HG02970 (cell line): ENCODE measurements around the gene ZNF536.

Source experiments
- ATAC-seq: cut with Tn5 transposase; IDR thresholded peaks from one replicate; pipeline ENCODE4 v1.9.1; 2021; ENCODE audit warnings: mild to moderate bottlenecking, moderate library complexity, moderate number of reproducible peaks; ENCODE audit not compliant: unreplicated experiment, low FRiP score

ZNF536 gene

DNA sequence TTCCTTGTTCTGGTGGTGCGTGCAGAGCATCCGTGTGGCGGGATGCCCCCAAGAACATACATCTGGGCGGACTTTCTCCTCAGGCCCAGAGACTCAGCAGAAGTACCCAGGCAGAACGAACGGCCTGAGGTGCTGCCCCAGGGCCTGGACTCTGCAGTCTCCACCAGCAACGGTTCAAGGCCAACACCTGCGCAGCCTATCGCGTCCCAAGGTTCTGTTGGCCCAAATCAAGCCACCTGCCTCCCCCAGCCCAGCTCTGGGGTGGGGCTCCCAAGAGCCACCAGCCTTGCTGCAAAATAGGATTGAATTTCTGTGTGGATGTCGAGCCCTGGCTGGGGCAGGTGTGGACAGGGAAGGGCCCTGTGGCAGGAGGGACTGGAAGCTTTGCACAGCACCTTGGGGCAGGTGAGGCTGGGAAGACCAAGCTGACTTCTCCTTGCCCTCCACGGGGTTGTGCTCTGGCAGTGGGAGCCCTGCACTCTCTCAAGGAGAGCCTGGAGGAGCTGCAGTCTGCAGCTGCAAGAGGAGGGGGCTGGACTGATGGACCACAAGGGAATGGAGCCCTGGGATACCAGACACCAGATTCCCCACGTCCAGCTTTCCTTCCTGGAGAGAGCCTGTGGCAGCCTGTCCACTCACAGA is 146.9 kb downstream of the ZNF536 start:
- ATAC-seq: no peak

DNA sequence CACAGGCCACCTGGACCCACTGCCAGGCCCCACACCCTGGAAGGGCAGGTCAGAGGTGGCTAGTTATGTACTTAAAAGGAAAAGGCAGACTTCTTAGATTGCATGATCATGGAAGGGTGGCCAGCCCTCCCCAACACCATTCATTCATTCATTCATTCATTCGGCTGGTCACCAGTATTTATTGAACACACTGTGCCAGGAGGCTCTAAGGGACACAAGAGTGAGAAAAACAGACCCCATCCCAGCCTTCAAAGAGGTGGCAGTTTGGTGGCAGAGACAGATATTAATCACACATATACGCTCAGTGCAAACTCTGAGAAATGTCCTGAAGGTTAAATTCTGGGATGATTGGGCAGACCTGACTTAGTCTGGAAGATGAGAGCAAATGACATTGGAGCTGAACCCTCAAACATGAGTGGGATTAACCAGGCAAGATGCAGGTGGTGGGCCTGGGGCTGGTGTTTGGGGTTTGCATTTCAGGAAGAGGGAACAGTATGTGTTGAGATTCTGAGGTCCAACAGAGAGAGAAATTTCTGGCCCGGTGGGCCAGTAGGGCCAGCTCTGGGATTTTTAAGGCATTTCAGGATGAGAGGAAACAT is 147.5 kb downstream of the ZNF536 start:
- ATAC-seq: no peak

DNA sequence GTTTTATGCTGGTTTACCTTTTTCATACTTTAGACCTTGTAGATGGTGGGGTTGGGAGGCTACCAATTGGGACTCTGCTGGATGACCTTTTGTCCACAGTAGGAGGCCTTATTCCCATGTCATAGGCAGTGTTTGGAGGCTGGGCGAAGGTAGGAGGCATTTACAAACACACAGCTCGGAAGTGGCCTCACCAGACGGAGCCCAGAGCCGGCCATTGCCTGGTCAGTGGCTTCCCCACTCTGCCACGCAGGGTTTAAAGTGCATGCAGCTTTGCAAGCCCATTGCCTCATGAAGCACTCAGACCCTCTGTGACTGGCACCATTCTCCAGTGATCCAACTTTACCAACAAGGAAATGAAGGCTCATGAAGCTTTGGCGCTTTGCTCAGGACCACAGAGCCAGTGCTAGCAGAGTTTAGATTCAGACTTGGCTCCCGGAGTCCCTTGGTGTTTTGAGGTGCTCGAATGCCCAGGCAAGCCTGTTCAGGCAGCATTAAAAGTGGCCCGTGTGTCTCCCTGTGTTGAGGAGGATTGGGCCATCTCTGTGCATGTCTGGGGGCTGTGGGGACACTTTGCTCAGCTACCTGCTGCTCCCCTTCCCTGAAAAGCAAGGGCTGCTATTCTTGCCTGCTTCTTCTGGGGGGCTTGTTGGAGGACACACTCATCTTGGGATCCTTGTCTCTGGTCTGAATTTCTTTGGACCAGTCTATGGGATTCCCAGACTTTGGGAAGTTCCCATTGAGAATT is 148.7 kb downstream of the ZNF536 start:
- no peak for ATAC-seq

DNA sequence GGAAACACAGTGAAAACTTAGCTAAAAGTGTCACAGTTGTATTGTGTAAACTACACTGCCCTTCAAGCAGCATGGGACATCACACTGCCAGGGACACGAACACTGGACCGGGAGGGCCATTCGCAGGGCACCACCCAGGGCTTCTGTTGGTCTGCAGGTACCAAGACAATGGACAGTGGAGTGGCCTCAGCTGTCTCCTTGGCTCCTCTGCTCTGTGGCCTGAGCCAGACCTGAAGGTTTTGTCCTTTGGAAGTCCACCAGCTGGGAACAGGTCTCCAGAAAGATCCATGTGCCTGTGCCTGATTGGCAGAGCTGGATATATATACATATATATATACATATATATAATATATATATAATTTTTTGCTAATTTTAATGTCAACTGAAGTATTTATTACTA is 149.8 kb downstream of the ZNF536 start:
- ATAC-seq: no peak

DNA sequence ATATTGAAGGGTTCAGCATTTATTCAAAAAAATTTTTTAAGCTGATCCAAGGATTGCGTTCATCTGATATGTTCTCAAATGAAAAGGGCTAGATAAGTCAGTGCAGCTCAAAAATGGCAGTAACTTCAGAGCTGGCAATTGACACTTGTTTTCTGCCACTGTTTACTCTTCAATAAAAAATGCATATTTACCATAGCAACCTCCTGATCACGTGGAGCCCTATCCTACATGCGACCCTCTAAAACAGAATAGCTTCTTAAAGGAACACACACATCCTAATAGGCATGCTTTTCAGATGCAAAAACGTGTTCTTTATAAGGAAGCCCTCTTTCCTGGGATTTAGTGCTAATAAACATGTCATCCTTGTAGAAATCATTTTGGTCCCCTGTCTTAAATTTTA is 150.2 kb downstream of the ZNF536 start:
- no peak for ATAC-seq

DNA sequence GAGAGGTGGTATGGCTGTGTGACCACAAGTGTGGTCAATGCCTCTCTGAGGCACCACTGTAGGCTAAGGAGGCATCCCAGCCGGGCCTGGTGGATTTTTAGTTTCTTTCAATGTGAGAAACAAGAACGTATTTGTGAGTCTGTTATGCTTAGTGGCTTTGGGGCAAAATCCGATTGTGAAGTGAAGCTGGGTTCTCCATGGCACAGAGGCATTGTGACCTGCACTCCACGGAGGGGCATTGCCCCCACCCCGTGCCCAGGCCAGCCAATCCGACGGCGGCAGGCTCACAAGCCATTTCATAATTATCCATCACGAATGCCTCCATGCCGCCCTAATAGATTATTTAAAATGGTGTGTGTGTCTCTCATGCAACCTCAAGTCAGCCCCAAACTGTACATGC is 151.6 kb downstream of the ZNF536 start:
- no peak for ATAC-seq

DNA sequence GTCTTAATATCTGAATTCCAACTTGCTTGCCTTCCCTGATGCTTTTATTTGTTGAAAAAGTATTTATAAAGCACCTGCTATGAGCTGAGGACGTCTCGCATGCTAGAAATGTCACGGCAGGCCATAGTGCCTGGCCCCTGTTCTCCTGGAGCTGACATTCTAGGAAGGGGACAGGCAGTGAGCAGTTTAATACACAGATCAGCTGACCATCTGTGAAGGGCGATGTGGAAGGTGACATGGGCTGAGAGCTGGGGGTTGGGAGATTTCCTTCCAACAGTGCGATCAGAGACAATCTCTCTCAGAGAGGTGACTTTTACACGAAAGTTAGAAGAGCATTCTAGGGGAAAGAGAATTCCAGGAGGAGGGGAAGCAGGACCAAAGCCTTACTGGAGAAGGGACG is 153.2 kb downstream of the ZNF536 start:
- no peak for ATAC-seq

DNA sequence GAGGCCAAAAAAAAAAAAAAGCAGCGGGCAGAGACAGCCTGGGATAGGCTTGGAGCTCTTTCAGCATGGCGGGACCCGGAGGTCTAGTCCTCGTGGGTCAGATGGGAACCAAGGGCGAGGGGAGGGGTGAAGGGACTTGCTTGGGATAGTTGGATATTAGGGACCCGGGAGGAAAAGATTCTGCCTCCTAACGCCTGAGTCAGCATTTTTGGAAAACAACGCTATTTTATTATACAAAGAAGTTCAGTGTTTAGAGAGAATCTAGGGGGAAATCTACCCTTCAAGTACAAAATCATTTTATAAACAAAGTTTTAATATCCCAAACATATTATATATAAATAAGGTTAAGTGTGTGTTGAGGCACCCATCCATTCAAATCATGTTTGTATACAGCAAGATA is 156.7 kb downstream of the ZNF536 start:
- no peak for ATAC-seq

DNA sequence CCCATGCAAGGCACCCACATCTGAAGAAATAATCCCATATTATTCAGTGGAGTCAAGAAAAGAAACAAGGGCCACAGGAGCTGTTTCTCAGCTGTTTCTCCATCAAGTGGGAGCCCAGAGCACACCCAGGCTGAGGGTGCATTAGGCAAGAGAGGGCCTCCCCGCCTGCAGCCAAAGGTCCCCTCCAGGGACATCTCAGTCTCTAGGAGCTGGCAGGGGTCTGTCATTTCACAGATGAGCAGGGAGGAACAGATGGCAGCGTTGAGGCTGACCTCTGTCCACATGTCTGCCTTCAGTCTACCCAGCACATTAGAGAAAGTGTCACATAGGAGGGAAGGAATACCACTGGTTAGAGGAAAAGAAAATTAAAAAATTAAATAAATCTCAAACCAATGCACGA is 157.7 kb downstream of the ZNF536 start:
- no peak for ATAC-seq

DNA sequence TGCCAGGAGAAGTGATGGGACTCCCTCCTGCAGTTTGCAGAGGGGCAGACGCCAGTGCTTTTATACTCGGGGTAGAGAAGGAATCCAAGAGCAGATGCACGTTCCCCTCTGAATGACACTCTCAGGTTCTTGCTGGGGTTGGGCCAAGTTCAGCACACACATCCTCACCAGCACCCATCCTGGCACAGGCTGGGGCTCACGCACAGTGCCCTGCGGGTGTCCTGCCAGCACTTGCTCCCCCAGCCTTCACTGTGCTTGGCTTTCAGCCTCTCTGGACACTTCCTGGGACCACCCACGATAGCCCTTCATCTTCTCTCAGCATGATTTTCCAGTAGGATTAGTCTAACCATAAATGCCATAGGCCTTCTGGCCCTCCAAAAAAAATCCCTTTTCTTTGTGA is 158.6 kb downstream of the ZNF536 start:
- no peak for ATAC-seq

DNA sequence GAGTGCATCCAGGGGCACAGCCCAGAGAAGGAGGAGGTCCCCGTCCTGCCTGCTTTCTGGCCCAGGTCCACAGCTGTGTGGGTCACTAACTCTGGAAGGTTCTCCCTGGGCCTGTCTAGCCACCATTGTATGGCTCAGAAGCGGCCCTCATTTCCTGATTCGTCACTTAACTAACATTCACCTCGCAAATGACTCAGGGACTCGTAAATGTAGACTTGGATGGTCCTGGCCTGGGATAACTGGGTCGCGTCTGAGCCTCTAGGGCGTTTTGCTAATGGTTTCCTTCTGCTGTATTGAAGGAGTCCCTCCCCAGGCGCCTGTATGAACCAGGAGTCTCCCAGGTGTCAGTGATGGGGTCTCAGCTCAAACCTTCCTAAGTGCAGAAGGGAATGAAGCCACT is 162.8 kb downstream of the ZNF536 start:
- ATAC-seq: no peak

DNA sequence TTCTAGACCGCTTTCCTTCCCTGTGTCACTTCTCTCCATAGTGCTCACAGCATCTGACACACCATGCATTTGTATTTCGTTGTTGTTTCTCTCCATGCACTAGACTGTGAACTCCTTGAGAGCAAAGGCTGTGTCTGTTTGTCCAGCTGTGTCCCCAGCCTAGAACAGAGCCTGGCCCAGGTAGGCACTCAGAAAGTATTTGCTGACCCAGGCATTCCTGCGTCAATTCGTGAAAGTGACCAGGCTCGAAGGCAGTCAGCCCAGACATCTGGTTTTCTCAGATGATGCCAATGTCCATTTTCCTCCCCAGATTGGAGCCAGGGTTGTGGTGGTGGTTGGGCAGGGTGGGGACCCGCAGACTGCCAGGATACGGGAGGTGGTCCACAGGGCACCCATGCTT is 164.8 kb downstream of the ZNF536 start:
- no peak for ATAC-seq

DNA sequence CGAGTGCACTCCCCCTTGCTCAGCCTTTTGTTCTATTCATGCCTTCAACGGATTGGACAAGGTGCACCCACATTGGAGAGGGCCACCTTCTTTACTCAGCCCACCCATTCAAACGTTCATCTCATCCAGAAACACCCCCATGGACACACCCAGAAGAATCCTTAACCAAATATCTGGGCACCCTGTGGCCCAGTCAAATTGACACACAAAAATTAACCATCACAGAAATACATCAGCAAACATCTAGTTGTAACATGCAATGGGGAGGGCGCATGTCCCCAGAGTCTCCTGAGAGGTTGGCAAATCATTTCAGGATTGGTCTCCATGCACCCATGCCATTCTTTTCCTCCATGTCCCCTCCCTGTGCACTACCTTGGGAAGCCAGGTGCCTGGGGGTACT is 167.1 kb downstream of the ZNF536 start:
- ATAC-seq: no peak

DNA sequence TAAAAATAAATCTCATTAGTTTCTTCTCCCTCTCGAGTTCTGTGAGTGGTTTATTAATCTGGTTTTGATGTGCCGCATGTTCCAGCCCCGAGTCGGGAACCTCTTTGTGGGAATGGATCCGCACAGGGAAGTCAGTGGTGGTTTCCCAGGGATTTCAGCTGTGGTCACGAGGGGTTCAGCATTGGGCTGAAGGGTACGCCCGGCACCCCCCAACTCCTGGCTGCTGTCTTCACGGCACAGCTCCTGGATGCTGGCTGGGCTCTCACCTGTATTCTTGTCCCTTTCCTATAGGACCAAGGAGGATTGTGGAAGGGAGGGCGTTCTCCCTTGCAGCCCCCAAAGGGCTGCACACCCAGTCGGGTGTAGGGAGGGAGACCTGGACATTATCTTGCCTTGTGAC is 167.8 kb downstream of the ZNF536 start:
- no peak for ATAC-seq

DNA sequence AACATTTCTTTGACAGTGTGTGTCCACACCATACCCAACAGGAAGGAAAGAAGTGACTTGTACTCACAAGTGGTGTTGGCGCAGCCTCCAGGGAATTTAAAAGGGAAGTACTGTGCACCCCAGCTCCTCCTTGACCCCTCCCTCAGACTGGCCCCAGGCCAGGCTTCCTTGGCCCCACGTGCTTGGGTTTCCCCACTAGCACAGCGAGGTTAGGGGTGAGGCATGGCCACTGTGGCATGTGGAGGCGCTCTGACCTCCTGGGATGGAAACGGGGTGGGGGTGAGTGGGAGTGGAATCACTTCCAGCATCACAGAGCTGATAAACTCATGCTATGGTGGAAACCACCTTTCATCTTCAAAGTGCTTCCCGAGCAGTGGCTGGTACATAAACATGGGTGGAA is 168.6 kb downstream of the ZNF536 start:
- no peak for ATAC-seq

DNA sequence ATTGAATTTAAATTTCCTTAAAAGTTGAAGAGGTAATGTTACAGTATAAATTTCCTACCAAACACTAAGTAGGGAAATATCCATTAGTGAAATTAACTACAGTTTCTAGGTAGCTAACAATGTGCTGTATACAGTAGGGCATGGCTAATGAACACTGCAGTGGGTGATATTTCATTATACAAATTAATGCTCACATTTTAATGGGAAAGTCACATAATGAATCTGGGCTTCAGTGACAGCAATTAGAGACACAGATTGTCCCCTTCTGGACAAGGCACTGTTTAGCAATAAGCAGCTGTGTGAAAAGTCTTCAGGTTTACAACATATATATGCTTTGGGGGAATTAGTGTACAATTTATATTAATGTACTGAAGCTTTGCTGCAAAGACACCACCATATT is 169.4 kb downstream of the ZNF536 start:
- ATAC-seq: no peak

DNA sequence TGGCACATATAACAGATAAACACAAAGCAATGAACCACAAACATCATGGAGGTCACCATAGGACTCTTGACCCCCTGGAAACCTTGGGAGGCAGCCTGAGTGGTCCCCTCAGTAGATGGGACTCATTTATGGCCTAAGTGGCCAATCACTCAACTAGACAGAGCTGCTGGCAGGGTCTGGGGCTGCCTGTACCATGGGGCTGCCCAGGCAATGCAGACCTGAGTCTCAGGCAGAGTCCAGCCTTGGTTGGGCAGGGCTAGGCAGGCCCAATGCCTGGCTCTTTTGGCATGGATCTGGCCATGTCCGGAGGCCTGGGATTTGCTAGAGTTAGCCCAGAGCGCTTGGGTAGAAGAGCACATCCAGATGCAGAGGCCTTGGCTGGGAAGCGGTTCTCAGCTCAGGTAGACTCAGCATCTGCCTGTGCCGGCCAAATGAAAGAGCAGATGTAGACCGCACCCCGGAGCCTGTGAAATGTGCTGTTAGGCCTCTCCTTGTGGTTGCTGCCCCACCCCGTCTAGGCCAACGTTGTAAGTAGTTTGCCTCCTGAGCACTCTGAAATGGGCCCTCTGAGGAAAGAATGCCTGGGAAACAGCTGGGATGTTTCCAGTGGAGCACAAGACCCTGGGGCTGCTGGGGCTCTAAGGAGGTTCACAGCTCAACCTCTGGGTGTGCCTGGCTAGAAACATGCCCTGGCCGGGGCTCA is 171.2 kb downstream of the ZNF536 start:
- ATAC-seq: no peak

DNA sequence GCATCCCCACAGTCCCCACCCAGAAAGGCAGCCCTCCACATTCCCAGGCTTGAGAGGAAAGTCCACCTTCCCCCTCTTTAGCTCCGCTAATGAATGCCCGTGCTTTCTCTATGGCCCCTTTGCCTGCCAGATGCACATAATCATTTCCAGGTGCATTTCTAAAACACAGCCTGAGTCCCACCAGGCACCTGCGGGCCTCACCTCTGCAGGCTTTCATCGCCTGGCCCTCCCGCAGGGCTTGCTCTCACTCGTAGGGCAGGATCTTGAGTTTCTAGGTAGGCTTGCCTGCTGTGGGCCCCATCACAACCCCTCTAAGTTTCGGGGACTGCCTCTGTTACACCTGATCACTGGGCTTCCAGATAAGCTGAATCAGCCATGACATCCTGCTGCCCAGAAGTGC is 173.6 kb downstream of the ZNF536 start:
- no peak for ATAC-seq

DNA sequence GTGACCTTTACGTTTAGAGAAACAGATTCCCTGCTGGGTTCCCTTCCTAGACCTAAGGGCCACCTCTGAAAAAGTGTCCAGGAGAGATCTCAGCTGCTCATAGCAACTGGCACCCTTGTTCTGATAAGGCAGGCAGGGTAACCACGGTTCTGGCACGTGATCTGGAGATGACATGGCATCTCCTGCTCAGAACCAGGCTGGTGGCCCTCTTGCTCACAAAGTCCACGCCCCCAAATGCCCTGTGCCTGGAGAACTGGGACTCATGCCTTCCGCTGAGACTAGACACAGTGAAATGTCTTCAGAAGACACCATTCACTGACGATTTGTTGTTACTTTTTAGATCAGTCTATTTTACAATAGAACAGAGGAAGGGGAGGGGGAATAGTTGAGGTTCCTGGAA is 174.1 kb downstream of the ZNF536 start:
- ATAC-seq: no peak

DNA sequence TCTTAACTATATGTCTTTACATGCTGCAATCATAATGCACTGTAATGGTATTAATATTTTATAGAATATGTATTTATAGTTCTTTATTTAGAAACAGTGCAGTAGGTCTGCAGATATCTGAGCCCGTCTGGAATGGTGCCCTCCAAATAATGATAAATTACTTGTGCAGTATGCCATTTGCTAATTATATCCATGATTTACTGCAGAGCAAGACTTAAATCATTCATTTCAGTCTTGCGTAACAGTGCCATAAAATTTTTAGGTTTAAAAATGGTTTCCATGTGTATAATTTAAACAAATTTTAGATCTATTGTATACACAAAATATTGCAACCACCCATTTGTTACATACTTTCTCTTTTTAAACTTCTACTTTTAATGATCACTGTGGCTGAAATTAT is 175.1 kb downstream of the ZNF536 start:
- ATAC-seq: no peak

DNA sequence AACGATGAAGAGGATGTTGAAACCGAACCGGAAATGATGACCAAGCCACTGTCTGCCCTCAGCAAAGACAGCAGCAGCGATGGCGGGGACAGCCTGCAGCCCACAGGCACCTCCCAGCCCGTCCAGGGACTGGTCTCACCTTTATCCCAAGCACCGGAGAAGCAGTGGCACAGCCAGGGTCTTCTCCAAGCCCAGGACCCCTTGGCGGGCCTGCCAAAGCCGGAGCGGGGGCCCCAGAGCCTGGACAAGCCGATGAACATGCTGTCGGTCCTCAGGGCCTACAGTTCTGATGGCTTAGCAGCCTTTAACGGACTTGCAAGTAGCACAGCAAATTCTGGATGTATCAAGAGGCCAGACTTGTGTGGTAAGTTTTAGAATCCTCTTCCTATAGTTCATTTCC is 177.0 kb downstream of the ZNF536 start:
- ATAC-seq: no peak
